Endothelial cell of umbilical vein (primary cell): ENCODE data around the gene RGS12. TPM values are rescaled to one million over a fixed set of nuclear protein-coding genes. Genes with fewer than 3 reads are reported as not detected.

Experiments
- BruUV-seq: library from RNA; stranded (reverse); fragments of 400-500 nt; replicated peaks from 2 replicates; lab custom pipeline; 2021; lab: Mats Ljungman, UMichigan
- CTCF ChIA-PET: fragments of 300-600, 350-600 bp; sonication (Branson Sonifier 250); formaldehyde crosslinking; loops from one replicate; lab custom pipeline; 2021; ENCODE audit warnings: antibody characterized with exemption, inconsistent platforms; lab: Charles Lee
- POLR2A ChIA-PET: fragments of 300-600, 350-600 bp; sonication (Branson Sonifier 250); formaldehyde crosslinking; loops from one replicate; lab custom pipeline; 2021; ENCODE audit warnings: antibody characterized with exemption, inconsistent platforms; lab: Charles Lee
- DNase-seq: peaks from one replicate; pipeline ENCODE4 v3.0.0-alpha.2; 2011; ENCODE audit warnings: low read depth, low spot score
- FAIRE-seq: peaks from 2 replicates; lab custom pipeline; 2011; peaks lifted over from hg19 to GRCh38; lab: Jason Lieb, UNC
- H2AFZ ChIP-seq: 2 replicates; pipeline ENCODE4 v1.6.0; 2012; ENCODE audit warnings: low read depth, low read length, control low read depth, inconsistent platforms
- H3K27ac ChIP-seq: 2 replicates; pipeline ENCODE4 v1.5.1; 2011; ENCODE audit warnings: low read depth, mild to moderate bottlenecking, control low read depth, low read length, moderate library complexity; ENCODE audit not compliant: insufficient read depth
- H3K27me3 ChIP-seq, 2 experiments: 2 replicates each; pipeline versions ENCODE4 v1.6.0 to v1.6.1; 2011; ENCODE audit warnings: low read length in 2 of 2, mixed read lengths in 1 of 2; ENCODE audit not compliant: control insufficient read depth in 2 of 2, insufficient read depth in 2 of 2
- H3K36me3 ChIP-seq, 2 experiments: 2 replicates in 1 of 2; 3 replicates in 1 of 2; pipeline ENCODE4 v1.5.1; 2011; ENCODE audit warnings: low read length in 2 of 2, mild to moderate bottlenecking in 1 of 2, moderate library complexity in 1 of 2; ENCODE audit not compliant: control insufficient read depth in 2 of 2, insufficient read depth in 2 of 2; ENCODE audit errors: extremely low read depth in 1 of 2
- H3K4me1 ChIP-seq: 3 replicates; pipeline ENCODE4 v1.5.1; 2011; ENCODE audit warnings: mild to moderate bottlenecking, low read length; ENCODE audit not compliant: control insufficient read depth, insufficient read depth; ENCODE audit errors: extremely low read depth
- H3K4me2 ChIP-seq: 2 replicates; pipeline ENCODE4 v1.6.1; 2011; ENCODE audit warnings: low read length, control low read depth, mixed read lengths; ENCODE audit not compliant: insufficient read depth
- H3K4me3 ChIP-seq, 3 experiments: fragments of 200-600 bp in 1 of 3; sonication (generic), shearing (Covaris generic) in 1 of 3; replicated peaks in 1 of 3; 2 replicates each; pipeline ENCODE4 v1.5.1; 2011 to 2016; ENCODE audit warnings: control low read depth in 3 of 3, low read length in 3 of 3, mild to moderate bottlenecking in 2 of 3, inconsistent platforms in 1 of 3, low read depth in 1 of 3, moderate library complexity in 1 of 3; ENCODE audit not compliant: insufficient read depth in 1 of 3
- H3K79me2 ChIP-seq: 2 replicates; pipeline ENCODE4 v1.6.0; 2012; ENCODE audit warnings: low read length, inconsistent platforms; ENCODE audit not compliant: control insufficient read depth, insufficient read depth
- H3K9ac ChIP-seq: replicated peaks from 2 replicates; pipeline ENCODE3; 2011; ENCODE audit warnings: low read length, control low read depth; ENCODE audit not compliant: insufficient read depth; ENCODE audit errors: extremely low read depth
- H3K9me1 ChIP-seq: replicated peaks from 3 replicates; pipeline ENCODE4 v1.6.0; 2011; ENCODE audit warnings: mild to moderate bottlenecking, low read length; ENCODE audit not compliant: control insufficient read depth, insufficient read depth; ENCODE audit errors: extremely low read depth
- H3K9me3 ChIP-seq: replicated peaks from 2 replicates; pipeline ENCODE4 v1.5.1; 2012; ENCODE audit warnings: low read length, inconsistent platforms; ENCODE audit not compliant: control insufficient read depth, insufficient read depth
- H4K20me1 ChIP-seq: replicated peaks from 2 replicates; pipeline ENCODE3; 2011; ENCODE audit warnings: mild to moderate bottlenecking, low read length; ENCODE audit not compliant: control insufficient read depth, insufficient read depth; ENCODE audit errors: extremely low read depth
- CTCF ChIP-seq, 2 donors: IDR thresholded peaks; 1 replicate in 1 of 2; 2 replicates in 1 of 2; pipeline ENCODE4 v1.5.1; 2011; ENCODE audit warnings: low read length in 2 of 2, mild to moderate bottlenecking in 2 of 2, moderate library complexity in 2 of 2, control low read depth in 1 of 2, inconsistent platforms in 1 of 2, low read depth in 1 of 2; ENCODE audit not compliant: insufficient read depth in 1 of 2; ENCODE audit errors: extremely low read depth in 1 of 2
- EZH2 ChIP-seq: IDR thresholded peaks from 2 replicates; pipeline ENCODE4 v1.6.1; 2012; ENCODE audit warnings: borderline replicate concordance, low read depth, mild to moderate bottlenecking, moderate library complexity, low read length, inconsistent platforms; ENCODE audit not compliant: severe bottlenecking
- POLR2A ChIP-seq: IDR thresholded peaks from 2 replicates; pipeline ENCODE4 v1.6.1; 2012; ENCODE audit warnings: low read depth, mild to moderate bottlenecking, control low read depth, low read length
- dilution Hi-C: fragments of 300-500 bp; cut with MboI; formaldehyde crosslinking; loops from one replicate; pipeline ENCODE4 v1.15.0; 2019; ENCODE audit warnings: low sequenced_read_pairs; ENCODE audit not compliant: extremely low pct_ligation_motif_present
- intact Hi-C: fragments of 100-400 bp; cut with micrococcal nuclease; formaldehyde crosslinking; loops from one replicate; pipeline ENCODE4 v1.10.0; 2022
- polyA plus RNA-seq, 4 experiments: library from polyadenylated mRNA; depleted of rRNA in 3 of 4; stranded (reverse) in 3 of 4; unstranded in 1 of 4; fragments of >200 nt; gene quantifications; 2 replicates each; pipeline versions ENCODE4 v1.2.1 to v1.2.3, GENCODE V29; 2011 to 2012; ENCODE audit warnings: missing spikeins in 1 of 4
- total RNA-seq: library from RNA; stranded (reverse); gene quantifications from 2 replicates; pipeline ENCODE4 v1.2.3, GENCODE V29; 2021
- TF ChIP-seq, protein P1 (sequence below): IDR thresholded peaks from 2 replicates; pipeline ENCODE4 v1.6.1; 2011; ENCODE audit not compliant: insufficient read depth, insufficient read length

RGS12 gene
- total and polyA plus RNA-seq, 2 donors (not counting 3 experiments of a cell fraction or from before 2014, with no cell fraction given) = 65.2 to 75.4 TPM

- Histone ChIP-seq H2AFZ (no peak overlapping the region), H3K4me1 (no peaks in the 10 kb centered on the region), H3K9me3 (no peaks in the 10 kb centered on the region), H4K20me1 (no peaks in the 10 kb centered on the region), H3K27me3 (peaks cover 2% of the 10 kb centered on the region in 2 experiments), H3K9ac (no peak overlapping the region), H3K9me1 (no peaks in the 10 kb centered on the region), H3K36me3 (no peaks in the 10 kb centered on the region), H3K27ac (no peak overlapping the region), H3K4me2 (no peak overlapping the region), H3K79me2 (no peaks in the 10 kb centered on the region), H3K4me3 (no peak overlapping the region)
- intact Hi-C loops (no loop called here), dilution Hi-C loops (no loop called here)
- BruUV-seq = no TSS peak
- FAIRE-seq (no peak), DNase-seq (no peak)
- CTCF ChIA-PET = interaction anchor here (0.6 kb wide), 1 partner anchor 10 kb away, joined by 3 read pairs; no protein-coding TSS in a partner anchor
- TF ChIP-seq EZH2 = no peak
- TF ChIP-seq, protein P1, sequence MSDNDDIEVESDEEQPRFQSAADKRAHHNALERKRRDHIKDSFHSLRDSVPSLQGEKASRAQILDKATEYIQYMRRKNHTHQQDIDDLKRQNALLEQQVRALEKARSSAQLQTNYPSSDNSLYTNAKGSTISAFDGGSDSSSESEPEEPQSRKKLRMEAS = no peak
- POLR2A ChIA-PET = no interaction called here
Measured at GRCh38 chr4:3268395-3269104, 24.3 kb upstream of the RGS12 start.

GRCh38 chr4:3269105-3269927 lies 23.5 kb upstream of the RGS12 start:
- no peaks in the 10 kb centered on the region for H3K4me1 ChIP-seq
- no peaks in the 10 kb centered on the region for H4K20me1 ChIP-seq
- H3K9me3 ChIP-seq = no peaks in the 10 kb centered on the region
- FAIRE-seq (no peak), DNase-seq (no peak)
- no peak overlapping the region for H2AFZ ChIP-seq
- intact Hi-C loops (no loop called here), dilution Hi-C loops (no loop called here)
- no peak overlapping the region for H3K4me3 ChIP-seq
- ChIA-PET POLR2A (no interaction called here), CTCF (interaction anchor here (0.6 kb wide), 1 partner anchor 11 kb away, joined by 3 read pairs; no protein-coding TSS in a partner anchor)
- H3K27me3 ChIP-seq = peaks cover 2% of the 10 kb centered on the region in 2 experiments
- no TSS peak for BruUV-seq
- H3K79me2 ChIP-seq = no peaks in the 10 kb centered on the region
- H3K36me3 ChIP-seq = no peaks in the 10 kb centered on the region
- H3K27ac ChIP-seq = no peak overlapping the region
- no peak for TF ChIP-seq POLR2A
- no peak for TF ChIP-seq CTCF (IDR thresholded peaks at IDR 0.05; ENCODE audit: extremely low read depth in 1 of 2, insufficient read depth in 1 of 2, low read depth in 1 of 2, low read length in 2 of 2)
- no peak overlapping the region for H3K4me2 ChIP-seq
- no peak overlapping the region for H3K9ac ChIP-seq
- no peaks in the 10 kb centered on the region for H3K9me1 ChIP-seq
